K562 (cell line): Measurements from ENCODE around the gene IRX1. TPM values are rescaled to one million over a fixed set of nuclear protein-coding genes. Genes with fewer than 3 reads are reported as not detected.

Experiments
- ATAC-seq: fragments of 200-7000 bp; cut with Tn5 transposase; 3 replicates; pipeline ENCODE4 v1.9.1; 2020; ENCODE audit warnings: moderate library complexity
- BruUV-seq: library from RNA; stranded (reverse); fragments of 400-500 nt; replicated peaks from 2 replicates; lab custom pipeline; 2021; lab: Mats Ljungman, UMichigan
- CTCF ChIA-PET: fragments of 300-600 bp; formaldehyde crosslinking; extraction: SDS; loops from one replicate; lab custom pipeline; 2021; ENCODE audit warnings: low intra/inter-chr PET ratio; lab: Yijun Ruan, JAX
- POLR2A ChIA-PET: fragments of 300-600, 350-650 bp; sonication (Branson Sonifier 250); formaldehyde crosslinking; extraction: SDS; loops from one replicate; lab custom pipeline; 2021; ENCODE audit warnings: antibody characterized with exemption, inconsistent platforms; lab: Yijun Ruan, JAX
- DNase-seq, 4 experiments: peaks; one replicate each; pipeline versions ENCODE4 v3.0.0 to v3.0.0-alpha.2; 2011 to 2018; ENCODE audit warnings: low spot score in 3 of 4, mixed read lengths in 3 of 4; ENCODE audit errors: extremely low read depth in 1 of 4
- FAIRE-seq: peaks from 2 replicates; lab custom pipeline; 2011; peaks lifted over from hg19 to GRCh38; lab: Jason Lieb, UNC
- H2AFZ ChIP-seq: 2 replicates; pipeline ENCODE4 v1.6.0; 2011; ENCODE audit warnings: low read depth, low read length, control low read depth, inconsistent platforms
- H3K27ac ChIP-seq: fragments of 200-600 bp; 3 replicates; pipeline ENCODE4 v1.8.0; 2011; ENCODE audit warnings: low read depth, mild to moderate bottlenecking, control low read depth, inconsistent platforms, low read length, moderate library complexity, mixed read lengths; ENCODE audit errors: extremely low read depth
- H3K27me3 ChIP-seq, 2 experiments: fragments of 300-600 bp in 1 of 2; 2 replicates in 1 of 2; 3 replicates in 1 of 2; pipeline versions ENCODE4 v1.6.0 to v1.8.0; 2011; ENCODE audit warnings: inconsistent platforms in 2 of 2, low read length in 2 of 2, mild to moderate bottlenecking in 1 of 2, mixed read lengths in 1 of 2, moderate library complexity in 1 of 2; ENCODE audit not compliant: control insufficient read depth in 2 of 2, insufficient read depth in 2 of 2
- H3K36me3 ChIP-seq: fragments of 300-600 bp; 3 replicates; pipeline ENCODE4 v1.8.0; 2011; ENCODE audit warnings: mild to moderate bottlenecking, low read length, inconsistent platforms; ENCODE audit not compliant: control insufficient read depth, insufficient read depth
- H3K4me1 ChIP-seq, 2 experiments: fragments of 200-600 bp in 1 of 2; replicated peaks in 1 of 2; 2 replicates in 1 of 2; 3 replicates in 1 of 2; pipeline versions ENCODE4 v1.5.1 to v1.8.0; 2011; ENCODE audit warnings: inconsistent platforms in 2 of 2, low read length in 2 of 2, mild to moderate bottlenecking in 1 of 2, mixed read lengths in 1 of 2, moderate library complexity in 1 of 2; ENCODE audit not compliant: control insufficient read depth in 2 of 2, insufficient read depth in 2 of 2
- H3K4me2 ChIP-seq: 2 replicates; pipeline ENCODE4 v1.6.1; 2011; ENCODE audit warnings: low read length, control low read depth, inconsistent platforms, mixed read lengths; ENCODE audit not compliant: insufficient read depth
- H3K4me3 ChIP-seq: fragments of 200-600 bp; sonication (generic), shearing (Covaris generic); 2 replicates; pipeline ENCODE4 v1.5.1; 2016; ENCODE audit warnings: control low read depth, inconsistent platforms
- H3K79me2 ChIP-seq: fragments of 200-600 bp; 3 replicates; pipeline ENCODE4 v1.8.0; 2011; ENCODE audit warnings: low read length, inconsistent platforms; ENCODE audit not compliant: control insufficient read depth, insufficient read depth
- H3K9ac ChIP-seq, 2 experiments: 2 replicates each; pipeline versions ENCODE4 v1.6.0 to v1.6.1; 2011; ENCODE audit warnings: low read depth in 2 of 2, low read length in 2 of 2, control low read depth in 1 of 2, inconsistent platforms in 1 of 2, mild to moderate bottlenecking in 1 of 2, mixed read lengths in 1 of 2; ENCODE audit not compliant: insufficient read depth in 1 of 2
- H3K9me1 ChIP-seq: one replicate; pipeline ENCODE4 v1.6.0; 2011; ENCODE audit warnings: inconsistent platforms, mild to moderate bottlenecking, low read length, moderate library complexity; ENCODE audit not compliant: control insufficient read depth, insufficient read depth
- H3K9me3 ChIP-seq: replicated peaks from 2 replicates; pipeline ENCODE4 v1.5.1; 2011; ENCODE audit warnings: low read depth, low read length, inconsistent platforms; ENCODE audit not compliant: control insufficient read depth, insufficient read depth
- H4K20me1 ChIP-seq: replicated peaks from 2 replicates; pipeline ENCODE4 v1.6.1; 2011; ENCODE audit warnings: low read length, inconsistent platforms, mixed read lengths; ENCODE audit not compliant: control insufficient read depth, insufficient read depth
- KDM4B ChIP-seq, 2 experiments: fragments of 450-650 bp in 1 of 2; sonication (generic) in 1 of 2; IDR thresholded peaks; 2 replicates each; pipeline ENCODE4 v1.6.1; 2016 to 2017; ENCODE audit warnings: borderline replicate concordance in 2 of 2, antibody characterized with exemption in 1 of 2, low read depth in 1 of 2, mild to moderate bottlenecking in 1 of 2
- KHSRP ChIP-seq: fragments of 450-650 bp; IDR thresholded peaks from 2 replicates; pipeline ENCODE4 v1.6.1; 2017
- ZNF165 ChIP-seq: fragments of 250-450 bp; sonication (Bioruptor Pico); IDR thresholded peaks from 2 replicates; pipeline ENCODE4 v1.4.0; 2020; ENCODE audit warnings: borderline replicate concordance
- ZNF263 ChIP-seq: sonication (generic); formaldehyde crosslinking; IDR thresholded peaks from 2 replicates; pipeline ENCODE4 v1.8.0; 2022; ENCODE audit warnings: mild to moderate bottlenecking, missing genetic modification reagents, borderline replicate concordance
- ZNF512 ChIP-seq: IDR thresholded peaks from 2 replicates; pipeline ENCODE4 v1.6.1; 2016; ENCODE audit warnings: missing genetic modification characterization, missing compliant biosample characterization
- WGBS: fragments of 100-300 bp; shearing (Covaris generic); methylation state at CpG from one replicate; pipeline ENCODE4 v1.1.6; 2016; ENCODE audit warnings: low coverage, mixed read lengths; ENCODE audit not compliant: insufficient coverage; ENCODE audit errors: missing lambda C conversion rate; 5-methylcytosine and 5-hydroxymethylcytosine counted together
- in situ Hi-C: fragments of 300-500 bp; cut with MboI; formaldehyde crosslinking; loops from 4 replicates; pipeline ENCODE4 v1.15.0; 2018; ENCODE audit warnings: inconsistent platforms, mixed read lengths
- intact Hi-C: fragments of 100-400 bp; cut with micrococcal nuclease; formaldehyde crosslinking; loops from 2 replicates; pipeline ENCODE4 v1.14.2; 2022
- polyA plus RNA-seq, 8 experiments: library from polyadenylated mRNA; depleted of rRNA in 4 of 8; stranded (reverse) in 5 of 8; unstranded in 3 of 8; fragments of >200 nt; fragmentation: Nextera tagmentation in 2 of 8; fragmentation: Illumina TruSeq in 1 of 8; extraction: Ambion mirVana in 2 of 8; extraction: Trizol in 1 of 8; gene quantifications; 2 replicates each; pipeline versions ENCODE4 v1.2.1 to v1.2.3, GENCODE V29; 2011 to 2014; ENCODE audit warnings: inconsistent platforms in 1 of 8, missing spikeins in 1 of 8
- total RNA-seq, 7 experiments: library from RNA; depleted of rRNA in 6 of 7; stranded (reverse); fragments of >200 nt in 6 of 7; fragmentation: Illumina TruSeq in 2 of 7; extraction: Trizol in 2 of 7; gene quantifications; 2 replicates each; pipeline versions ENCODE4 v1.2.1 to v1.2.3, GENCODE V29; 2011 to 2021; ENCODE audit warnings: low replicate concordance in 1 of 7

The IRX1 gene
- total and polyA plus RNA-seq, 9 of the 15 experiments (the other 6 are each of a cell fraction or from before 2014, with no cell fraction given), result not detected

- 0% methylated on average over 9 of the region's 9 CpGs for WGBS
- H3K36me3 ChIP-seq, result no peaks in the 10 kb centered on the region
- H3K4me2 ChIP-seq, result no peak overlapping the region
- no peak overlapping the region for H3K27ac ChIP-seq
- no peak for DNase-seq
- TF ChIP-seq KDM4B (IDR thresholded peaks at IDR 0.05; ENCODE audit: borderline replicate concordance in 2 of 2, low read depth in 1 of 2), result no peak
- no peak for FAIRE-seq
- intact Hi-C loops (no loop called here), in situ Hi-C loops (no loop called here)
- no peaks in the 10 kb centered on the region for H3K79me2 ChIP-seq
- no peaks in the 10 kb centered on the region for H4K20me1 ChIP-seq
- H3K27me3 ChIP-seq, result no peaks in the 10 kb centered on the region
- no peak for ATAC-seq
- BruUV-seq, result no TSS peak
- H3K9me3 ChIP-seq, result no peaks in the 10 kb centered on the region
- H3K4me1 ChIP-seq, result no peaks in the 10 kb centered on the region
- ChIA-PET CTCF (no interaction called here), POLR2A (no interaction called here)
- no peaks in the 10 kb centered on the region for H3K9me1 ChIP-seq
- no peak overlapping the region for H3K9ac ChIP-seq
- H2AFZ ChIP-seq, result no peak overlapping the region
- no peak overlapping the region for H3K4me3 ChIP-seq
Observed at GRCh38 chr5:3564827-3565518, 30.7 kb upstream of the IRX1 start.

GRCh38 chr5:3584724-3585531, 10.7 kb upstream of the IRX1 start:
- Histone ChIP-seq H3K79me2 (no peaks in the 10 kb centered on the region), H4K20me1 (no peaks in the 10 kb centered on the region), H3K27ac (no peak overlapping the region), H3K9me1 (no peaks in the 10 kb centered on the region), H3K36me3 (no peaks in the 10 kb centered on the region), H3K27me3 (no peaks in the 10 kb centered on the region; a peak in 2 of 5 replicates), H2AFZ (no peak overlapping the region), H3K4me3 (no peak overlapping the region), H3K4me2 (no peak overlapping the region), H3K4me1 (no peaks in the 10 kb centered on the region), H3K9me3 (no peaks in the 10 kb centered on the region), H3K9ac (no peak overlapping the region)
- BruUV-seq, result no TSS peak
- CTCF ChIA-PET, result no interaction called here
- FAIRE-seq (no peak), ATAC-seq (no peak; the same call in 2 of the 3 replicates), DNase-seq (no peak)
- POLR2A ChIA-PET, result no interaction called here
- WGBS, result 0% methylated on average over 5 of the region's 5 CpGs
- in situ Hi-C loops (no loop called here), intact Hi-C loops (no loop called here)
- TF ChIP-seq ZNF165 (CRISPR knock-in tag) (no peak), ZNF512 (tag) (0 out of 2 replicates have a peak, but pooled peaks have one; percentile 45), KHSRP (no peak), ZNF263 (CRISPR knock-in tag) (peak; percentile 78)
